Activated CD8-positive, alpha-beta memory T cell treated with anti-CD3 and anti-CD28 coated beads for 1 hour (primary cell): ENCODE measurements around the gene CLDN6.
"Not testable (repeated sequence)": the region's sequence is repeated elsewhere in the genome, so short reads cannot be mapped to it uniquely, and the experiment has no call there.

Experiments
- DNase-seq, 2 donors: peaks; one replicate each; pipeline ENCODE4 v3.0.0-alpha.2; 2020; ENCODE audit warnings: low read depth in 1 of 2; ENCODE audit errors: extremely low read depth in 1 of 2

CLDN6 gene

GRCh38 chr16:3052571-3053329 lies 34.8 kb upstream of the CLDN6 start:
- not testable (repeated sequence) for DNase-seq

GRCh38 chr16:3051494-3051893 lies 33.5 kb upstream of the CLDN6 start:
- DNase-seq, result no peak

- DNase-seq, result no peak
Observed at GRCh38 chr16:3051009-3051408, 33.0 kb upstream of the CLDN6 start.

- DNase-seq, result no peak
Observed at GRCh38 chr16:3050487-3050886, 32.5 kb upstream of the CLDN6 start.

GRCh38 chr16:3049921-3050481 lies 32.0 kb upstream of the CLDN6 start:
- DNase-seq, result no peak

GRCh38 chr16:3047387-3047720 lies 29.4 kb upstream of the CLDN6 start:
- DNase-seq, result no peak

GRCh38 chr16:3046641-3047386 lies 28.8 kb upstream of the CLDN6 start:
- no peak for DNase-seq

- DNase-seq, result no peak
Observed at GRCh38 chr16:3045758-3046640, 28.0 kb upstream of the CLDN6 start, which contains the start of gene MMP25. TSS of gene MMP25 (plus strand) at chr16:3046561. CDS start at chr16:3046918, 357 bp downstream.

GRCh38 chr16:3044708-3045107 lies 26.7 kb upstream of the CLDN6 start:
- no peak for DNase-seq

- no peak for DNase-seq
Observed at GRCh38 chr16:3042376-3042775, 24.4 kb upstream of the CLDN6 start.

GRCh38 chr16:3038896-3039295 lies 20.9 kb upstream of the CLDN6 start:
- DNase-seq, result no peak

GRCh38 chr16:3038256-3038655 lies 20.3 kb upstream of the CLDN6 start:
- no peak for DNase-seq

- no peak for DNase-seq
Observed at GRCh38 chr16:3036726-3037315, 18.8 kb upstream of the CLDN6 start, which contains the start of gene BICDL2. TSS of gene BICDL2 (minus strand) at chr16:3036944. CDS start at chr16:3035496, 1,448 bp downstream.

GRCh38 chr16:3035972-3036725 lies 18.2 kb upstream of the CLDN6 start:
- no peak for DNase-seq

- DNase-seq, result no peak
Observed at GRCh38 chr16:3035289-3035971, 17.4 kb upstream of the CLDN6 start.

- no peak for DNase-seq
Observed at GRCh38 chr16:3032624-3033023, 14.6 kb upstream of the CLDN6 start.

- DNase-seq, result no peak
Observed at GRCh38 chr16:3030222-3031212, 12.5 kb upstream of the CLDN6 start.
